GM19328 (cell line): ENCODE data around the gene KCTD14.

Experiments used
- ATAC-seq: cut with Tn5 transposase; IDR thresholded peaks from one replicate; pipeline ENCODE4 v1.9.1; 2021; ENCODE audit warnings: mild to moderate bottlenecking, moderate library complexity; ENCODE audit not compliant: unreplicated experiment

The KCTD14 gene

GRCh38 chr11:77967121-77967520, 56.0 kb downstream of the KCTD14 start:
- no peak for ATAC-seq

DNA sequence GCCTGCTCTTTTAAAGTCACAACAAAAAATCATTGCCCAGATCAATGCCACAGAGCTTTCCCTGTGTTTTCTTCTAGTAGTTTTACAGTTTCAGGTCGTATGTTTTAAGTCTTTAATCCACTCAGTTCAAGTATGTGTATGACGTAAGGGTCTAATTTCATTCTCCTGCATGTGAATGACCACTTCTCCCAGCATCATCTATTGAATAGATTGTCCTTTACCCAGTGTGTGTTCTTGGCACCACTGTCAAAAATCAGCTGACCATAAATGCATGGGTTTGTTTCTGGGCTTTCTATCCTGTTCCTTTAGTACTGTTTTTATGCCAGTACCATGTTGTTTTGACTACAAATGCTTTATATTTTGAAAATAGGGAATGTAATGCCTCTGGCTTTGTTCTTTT, 56.7 kb downstream of the KCTD14 start:
- no peak for ATAC-seq
